ENCODE data around the gene OR7G1. TPM values are rescaled to one million over a fixed set of nuclear protein-coding genes. Genes with fewer than 3 reads are reported as not detected.
"Not testable (repeated sequence)": the region's sequence is repeated elsewhere in the genome, so short reads cannot be mapped to it uniquely, and the experiment has no call there.

OR7G1 gene
- total RNA-seq, 1 donor from 2014 or later = not detected

- no peak for DNase-seq (ENCODE audit: low read depth)
- H3K4me3 ChIP-seq (ENCODE audit: low read depth, low read length) = no peak within 1 kb of the TSS
- TF ChIP-seq, protein P1, sequence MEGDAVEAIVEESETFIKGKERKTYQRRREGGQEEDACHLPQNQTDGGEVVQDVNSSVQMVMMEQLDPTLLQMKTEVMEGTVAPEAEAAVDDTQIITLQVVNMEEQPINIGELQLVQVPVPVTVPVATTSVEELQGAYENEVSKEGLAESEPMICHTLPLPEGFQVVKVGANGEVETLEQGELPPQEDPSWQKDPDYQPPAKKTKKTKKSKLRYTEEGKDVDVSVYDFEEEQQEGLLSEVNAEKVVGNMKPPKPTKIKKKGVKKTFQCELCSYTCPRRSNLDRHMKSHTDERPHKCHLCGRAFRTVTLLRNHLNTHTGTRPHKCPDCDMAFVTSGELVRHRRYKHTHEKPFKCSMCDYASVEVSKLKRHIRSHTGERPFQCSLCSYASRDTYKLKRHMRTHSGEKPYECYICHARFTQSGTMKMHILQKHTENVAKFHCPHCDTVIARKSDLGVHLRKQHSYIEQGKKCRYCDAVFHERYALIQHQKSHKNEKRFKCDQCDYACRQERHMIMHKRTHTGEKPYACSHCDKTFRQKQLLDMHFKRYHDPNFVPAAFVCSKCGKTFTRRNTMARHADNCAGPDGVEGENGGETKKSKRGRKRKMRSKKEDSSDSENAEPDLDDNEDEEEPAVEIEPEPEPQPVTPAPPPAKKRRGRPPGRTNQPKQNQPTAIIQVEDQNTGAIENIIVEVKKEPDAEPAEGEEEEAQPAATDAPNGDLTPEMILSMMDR (conservative IDR thresholded peaks at IDR 0.05; ENCODE audit: low read depth, low read length) = no peak
These were observed 28.8 kb downstream of the OR7G1 start, which contains the start of gene OR1M1 for GRCh38 chr19:9086761-9087160. Gene OR1M1, plus strand, starts transcription at chr19:9087061. Its CDS starts 6,184 bp downstream, at chr19:9093245.

GRCh38 chr19:9078651-9079050 is 36.9 kb downstream of the OR7G1 start:
- no peak overlapping the region for H3K4me3 ChIP-seq (ENCODE audit: low read depth, low read length)
- peak; percentile 50 for DNase-seq (ENCODE audit: low read depth)
- TF ChIP-seq, protein P1 (conservative IDR thresholded peaks at IDR 0.05; ENCODE audit: low read depth, low read length) = no peak

- DNase-seq (ENCODE audit: low read depth) = no peak
- no peak overlapping the region for H3K4me3 ChIP-seq (ENCODE audit: low read depth, low read length)
- TF ChIP-seq, protein P1 (conservative IDR thresholded peaks at IDR 0.05; ENCODE audit: low read depth, low read length) = no peak
These were observed 38.7 kb downstream of the OR7G1 start for GRCh38 chr19:9076901-9077300.

DNA sequence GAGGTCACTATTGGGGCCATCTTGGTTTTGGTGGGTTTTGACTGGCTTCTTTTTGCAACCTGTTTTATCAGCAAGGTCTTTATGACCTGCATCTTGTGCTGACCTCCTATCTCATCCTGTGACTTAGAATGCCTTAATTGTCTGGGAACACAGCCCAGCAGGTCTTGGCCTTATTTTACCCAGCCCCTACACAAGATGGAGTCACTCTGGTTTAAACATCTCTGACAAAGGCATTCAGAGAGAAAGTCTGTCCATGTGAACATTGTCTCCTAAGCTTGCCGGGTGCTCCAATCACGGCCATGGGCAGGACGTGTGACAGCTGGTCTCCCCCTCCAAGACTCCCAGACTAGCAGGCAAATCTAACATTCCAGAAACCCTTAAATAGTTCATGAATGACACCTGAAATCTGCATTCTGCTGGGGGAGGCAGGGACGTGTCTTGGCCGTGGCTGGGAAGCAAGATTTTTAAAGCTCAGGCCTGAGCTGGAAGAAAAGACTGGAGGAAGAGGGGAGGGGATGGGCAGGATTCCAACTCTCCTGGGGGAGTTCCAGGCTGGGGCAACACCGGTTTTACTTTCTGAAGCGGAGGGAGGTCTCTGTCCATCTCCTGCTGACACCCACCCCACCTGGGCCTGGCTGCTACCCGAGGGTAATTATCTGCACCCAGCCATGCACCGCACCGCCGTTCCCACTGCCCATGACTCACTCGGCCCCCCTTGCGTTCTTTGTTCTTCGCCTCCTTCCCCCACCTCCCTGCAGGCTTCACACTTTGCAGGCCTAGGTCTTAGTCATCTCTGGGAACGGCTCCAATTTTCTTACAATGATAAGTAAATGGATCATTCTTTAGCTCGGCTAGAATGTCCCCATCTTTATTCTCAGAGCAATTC is 40.3 kb downstream of the OR7G1 start:
- TF ChIP-seq, protein P1 (conservative IDR thresholded peaks at IDR 0.05; ENCODE audit: low read depth, low read length) = no peak
- H3K4me3 ChIP-seq (ENCODE audit: low read depth, low read length) = no peak overlapping the region
- DNase-seq (ENCODE audit: low read depth) = peak; percentile 97

- no peak for DNase-seq (ENCODE audit: low read depth)
- TF ChIP-seq, protein P1 (conservative IDR thresholded peaks at IDR 0.05; ENCODE audit: low read depth, low read length) = no peak
- no peak overlapping the region for H3K4me3 ChIP-seq (ENCODE audit: low read depth, low read length)
These were observed 41.8 kb downstream of the OR7G1 start for GRCh38 chr19:9073806-9074205.

GRCh38 chr19:9071720-9072119 is 43.8 kb downstream of the OR7G1 start:
- H3K4me3 ChIP-seq (ENCODE audit: low read depth, low read length); DNase-seq (ENCODE audit: low read depth): not testable (repeated sequence)

DNA sequence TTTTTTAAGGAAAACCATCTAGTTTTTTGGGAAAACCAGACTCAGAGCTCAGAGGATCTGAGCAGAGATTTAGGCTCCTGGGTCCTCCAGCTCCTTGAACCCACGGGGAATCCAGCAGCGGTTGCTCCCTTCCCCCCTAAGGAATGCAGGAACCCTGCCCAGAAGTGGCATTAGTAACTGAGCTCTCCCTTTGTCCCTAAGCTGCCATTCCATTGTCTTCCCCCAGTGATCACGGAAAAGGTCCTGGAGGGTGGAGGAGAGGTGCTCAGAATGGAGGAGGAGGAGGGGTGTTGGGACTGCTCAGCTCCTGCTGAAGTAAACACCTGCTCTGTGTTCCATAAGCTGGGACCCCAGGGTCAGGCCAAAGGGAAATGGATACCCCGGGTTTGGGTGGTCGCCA is 45.5 kb downstream of the OR7G1 start:
- no peak for DNase-seq (ENCODE audit: low read depth)
- TF ChIP-seq, protein P1 (conservative IDR thresholded peaks at IDR 0.05; ENCODE audit: low read depth, low read length) = no peak

More for the DNA sequence above, 45.5 kb downstream of the OR7G1 start:
- H3K4me3 ChIP-seq (ENCODE audit: low read depth, low read length) = no peak overlapping the region
